ENCODE measurements around the gene FBLN5. TPM values are rescaled to one million over a fixed set of nuclear protein-coding genes. Genes with fewer than 3 reads are reported as not detected.

The FBLN5 gene
- polyA plus RNA-seq, 3 donors = 0.16 TPM; not detected in 2

DNA sequence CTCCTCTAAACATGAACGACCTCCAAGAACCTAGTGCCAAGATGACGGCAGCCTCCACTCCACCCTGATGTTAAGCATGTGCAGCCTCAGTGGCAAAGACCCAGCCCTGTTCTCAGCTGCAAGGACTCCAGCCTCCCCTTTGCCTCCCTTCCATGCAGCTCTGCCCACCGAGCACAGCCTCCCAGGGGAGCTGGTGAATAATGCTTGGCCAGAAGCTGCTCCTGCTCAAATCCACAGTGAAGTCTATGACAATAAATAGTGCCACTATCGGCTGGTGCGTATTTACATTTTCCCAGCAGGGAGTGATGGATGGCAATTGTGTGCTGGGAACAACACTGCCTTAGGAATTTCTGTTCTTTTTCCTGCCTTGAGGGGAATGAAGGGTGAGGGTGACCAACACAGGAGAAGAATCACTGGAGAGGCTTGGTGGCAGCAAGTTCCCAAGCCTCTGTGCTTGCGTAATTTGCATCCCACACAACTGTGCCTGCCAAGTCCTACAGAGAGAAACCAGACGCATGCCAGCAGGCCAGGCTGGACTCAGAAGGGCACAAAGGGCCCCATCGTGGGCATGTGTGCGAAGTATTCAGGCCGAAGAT is 50.3 kb downstream of the FBLN5 start:
- peak overlapping the region in 2 of 7 donors; percentile 12 to 21 for H3K27ac Mint-ChIP-seq
- no peaks in the 10 kb centered on the region for H3K36me3 Mint-ChIP-seq
- no peaks in the 10 kb centered on the region for H4K20me1 ChIP-seq (ENCODE audit: insufficient read depth, low read length)
- peaks cover 6 to 12% of the 10 kb centered on the region in 2 donors for H3K4me1 ChIP-seq (ENCODE audit: control insufficient read depth in 1 of 2, insufficient read depth in 2 of 2, low read length in 2 of 2)
- 76% methylated on average over 5 of the region's 10 CpGs for WGBS (ENCODE audit: insufficient coverage)
- H3K4me1 Mint-ChIP-seq = peaks cover 10% of the 10 kb centered on the region
- no peak overlapping the region for H3K27ac ChIP-seq (ENCODE audit: low read depth in 1 of 2, low read length in 2 of 2)
- no peaks in the 10 kb centered on the region for H3K79me2 ChIP-seq (ENCODE audit: insufficient read depth, low read length)
- H2AFZ ChIP-seq (ENCODE audit: insufficient read depth, low read depth, low read length, poor library complexity, severe bottlenecking) = no peak overlapping the region
- no peaks in the 10 kb centered on the region for H3K36me3 ChIP-seq (replicated peaks in 1 of 2; ENCODE audit: control insufficient read depth in 1 of 2, insufficient read depth in 2 of 2, low read length in 2 of 2)
- no peaks in the 10 kb centered on the region for H3K9me3 ChIP-seq (replicated peaks in 1 of 2; ENCODE audit: control insufficient read depth in 1 of 2, insufficient read depth in 1 of 2, low read length in 2 of 2)
- H3K4me3 ChIP-seq (replicated peaks in 1 of 3; ENCODE audit: low read depth in 2 of 3, low read length in 3 of 3) = no peak overlapping the region
- H3K27me3 ChIP-seq (ENCODE audit: control insufficient read depth in 2 of 2, insufficient read depth in 2 of 2, low read length in 2 of 2) = no peaks in the 10 kb centered on the region
- intact Hi-C loops (cut with micrococcal nuclease) = no loop called here
- H3K4me2 ChIP-seq (replicated peaks; ENCODE audit: extremely low read depth, low read length, poor library complexity, severe bottlenecking) = no peak overlapping the region
- no peak for DNase-seq
- no peak overlapping the region for H3K9ac ChIP-seq (ENCODE audit: insufficient read depth, low read length, poor library complexity, severe bottlenecking)
- no peaks in the 10 kb centered on the region for H3K27me3 Mint-ChIP-seq (ENCODE audit: low read depth in 3 of 3)
- TF ChIP-seq, protein P1, sequence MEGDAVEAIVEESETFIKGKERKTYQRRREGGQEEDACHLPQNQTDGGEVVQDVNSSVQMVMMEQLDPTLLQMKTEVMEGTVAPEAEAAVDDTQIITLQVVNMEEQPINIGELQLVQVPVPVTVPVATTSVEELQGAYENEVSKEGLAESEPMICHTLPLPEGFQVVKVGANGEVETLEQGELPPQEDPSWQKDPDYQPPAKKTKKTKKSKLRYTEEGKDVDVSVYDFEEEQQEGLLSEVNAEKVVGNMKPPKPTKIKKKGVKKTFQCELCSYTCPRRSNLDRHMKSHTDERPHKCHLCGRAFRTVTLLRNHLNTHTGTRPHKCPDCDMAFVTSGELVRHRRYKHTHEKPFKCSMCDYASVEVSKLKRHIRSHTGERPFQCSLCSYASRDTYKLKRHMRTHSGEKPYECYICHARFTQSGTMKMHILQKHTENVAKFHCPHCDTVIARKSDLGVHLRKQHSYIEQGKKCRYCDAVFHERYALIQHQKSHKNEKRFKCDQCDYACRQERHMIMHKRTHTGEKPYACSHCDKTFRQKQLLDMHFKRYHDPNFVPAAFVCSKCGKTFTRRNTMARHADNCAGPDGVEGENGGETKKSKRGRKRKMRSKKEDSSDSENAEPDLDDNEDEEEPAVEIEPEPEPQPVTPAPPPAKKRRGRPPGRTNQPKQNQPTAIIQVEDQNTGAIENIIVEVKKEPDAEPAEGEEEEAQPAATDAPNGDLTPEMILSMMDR (IDR thresholded peaks at IDR 0.05) = no peak
- H3K4me3 Mint-ChIP-seq = no peak overlapping the region
- no peaks in the 10 kb centered on the region for H3K9me3 Mint-ChIP-seq

DNA sequence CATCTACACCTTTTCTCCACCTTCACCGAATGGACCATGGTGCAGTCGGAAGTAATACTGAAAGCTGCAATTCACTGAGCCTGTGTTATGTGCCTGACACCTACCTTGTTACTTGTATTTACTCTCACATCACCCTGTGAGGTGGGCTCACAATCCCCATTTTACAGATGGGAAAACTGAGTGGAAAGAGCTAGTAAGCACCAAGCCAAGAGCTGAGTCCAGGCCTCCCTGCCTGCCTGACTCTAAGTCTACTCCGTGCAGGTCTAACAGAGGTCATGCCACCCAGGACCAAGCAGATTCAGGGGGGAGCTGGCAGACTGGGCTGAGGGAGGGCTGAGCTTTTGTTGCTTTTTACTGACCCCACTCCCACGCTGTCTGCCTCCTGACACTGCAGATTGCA is 51.1 kb downstream of the FBLN5 start:
- intact Hi-C loops (cut with micrococcal nuclease) = no loop called here
- Histone ChIP-seq H3K9me3 (replicated peaks in 1 of 2; ENCODE audit: control insufficient read depth in 1 of 2, insufficient read depth in 1 of 2, low read length in 2 of 2) (no peaks in the 10 kb centered on the region), H3K36me3 (replicated peaks in 1 of 2; ENCODE audit: control insufficient read depth in 1 of 2, insufficient read depth in 2 of 2, low read length in 2 of 2) (no peaks in the 10 kb centered on the region), H3K4me3 (replicated peaks in 1 of 3; ENCODE audit: low read depth in 2 of 3, low read length in 3 of 3) (no peak overlapping the region), H3K27ac (ENCODE audit: low read depth in 1 of 2, low read length in 2 of 2) (no peak overlapping the region), H3K27me3 (ENCODE audit: control insufficient read depth in 2 of 2, insufficient read depth in 2 of 2, low read length in 2 of 2) (no peaks in the 10 kb centered on the region), H4K20me1 (ENCODE audit: insufficient read depth, low read length) (no peaks in the 10 kb centered on the region), H3K4me2 (replicated peaks; ENCODE audit: extremely low read depth, low read length, poor library complexity, severe bottlenecking) (no peak overlapping the region), H3K4me1 (ENCODE audit: control insufficient read depth in 1 of 2, insufficient read depth in 2 of 2, low read length in 2 of 2) (peaks cover 6 to 12% of the 10 kb centered on the region in 2 donors), H2AFZ (ENCODE audit: insufficient read depth, low read depth, low read length, poor library complexity, severe bottlenecking) (no peak overlapping the region), H3K79me2 (ENCODE audit: insufficient read depth, low read length) (no peaks in the 10 kb centered on the region), H3K9ac (ENCODE audit: insufficient read depth, low read length, poor library complexity, severe bottlenecking) (no peak overlapping the region)
- DNase-seq = no peak
- Mint-ChIP-seq H3K27me3 (ENCODE audit: low read depth in 3 of 3) (no peaks in the 10 kb centered on the region), H3K36me3 (no peaks in the 10 kb centered on the region), H3K4me3 (no peak overlapping the region), H3K27ac (peak overlapping the region in 1 of 7 donors; percentile 4), H3K9me3 (no peaks in the 10 kb centered on the region), H3K4me1 (peaks cover 10% of the 10 kb centered on the region)
- 90% methylated on average over 2 of the region's 4 CpGs for WGBS (ENCODE audit: insufficient coverage)
- TF ChIP-seq, protein P1 (IDR thresholded peaks at IDR 0.05) = no peak

All from CD14-positive monocyte (primary cell).